Gastrocnemius medialis (tissue), 4 donors: ENCODE data around the gene DVL2. TPM values are rescaled to one million over a fixed set of nuclear protein-coding genes. Genes with fewer than 3 reads are reported as not detected.
A peak's percentile ranks its signal among the peaks of the same experiment; 100 is the strongest.

Experiments used
- ATAC-seq, 2 donors: fragments of 150-250 bp; one replicate each; pipeline ENCODE4 v1.9.1; 2016
- DNase-seq, 2 donors: peaks; one replicate each; pipeline ENCODE4 v3.0.0-alpha.2; 2019
- H3K27ac ChIP-seq, 4 donors: fragments of 200-600 bp; sonication (generic); 1 replicate in 1 of 4; 2 replicates in 3 of 4; pipeline ENCODE4 v1.5.1; 2016 to 2018; ENCODE audit warnings: mild to moderate bottlenecking in 2 of 4, moderate library complexity in 1 of 4
- H3K27me3 ChIP-seq, 3 donors: fragments of 200-600 bp; sonication (generic) in 2 of 3; 1 replicate in 1 of 3; 2 replicates in 2 of 3; pipeline versions ENCODE4 v1.5.1 to v1.6.0; 2016 to 2019; ENCODE audit warnings: mild to moderate bottlenecking in 1 of 3, moderate library complexity in 1 of 3
- H3K36me3 ChIP-seq, 2 donors: fragments of 200-600 bp; sonication (generic) in 1 of 2; one replicate each; pipeline ENCODE4 v1.5.1; 2017 to 2018
- H3K4me1 ChIP-seq, 2 donors: fragments of 200-600 bp; sonication (generic) in 1 of 2; one replicate each; pipeline ENCODE4 v1.5.1; 2016 to 2017; ENCODE audit warnings: mild to moderate bottlenecking in 2 of 2
- H3K4me3 ChIP-seq, 4 donors: fragments of 200-600 bp; sonication (generic) in 3 of 4; 1 replicate in 1 of 4; 2 replicates in 3 of 4; pipeline ENCODE4 v1.5.1; 2016 to 2019; ENCODE audit warnings: mild to moderate bottlenecking in 2 of 4
- H3K9me3 ChIP-seq, 3 donors: fragments of 200-600 bp; sonication (generic) in 2 of 3; 1 replicate in 1 of 3; 2 replicates in 2 of 3; pipeline ENCODE4 v1.5.1; 2016 to 2019
- POLR2A ChIP-seq, 2 donors: fragments of 450-650 bp; IDR thresholded peaks; one replicate each; pipeline ENCODE4 v1.6.1; 2017; ENCODE audit warnings: antibody characterized with exemption in 2 of 2, mild to moderate bottlenecking in 2 of 2, moderate library complexity in 2 of 2
- in situ Hi-C, 4 donors: fragments of 200-750 bp; cut with MboI; loops; one replicate each; pipeline versions ENCODE4 v1.15.0 to v1.8.0; 2017; ENCODE audit warnings: low sequenced_read_pairs in 4 of 4
- intact Hi-C: fragments of 100-400 bp; cut with DNase I; formaldehyde crosslinking; loops from one replicate; pipeline ENCODE4 v1.15.1; 2023; ENCODE audit warnings: low total_unique reads
- total RNA-seq, 4 donors: library from RNA; depleted of rRNA; stranded (reverse); fragments of >200 nt; gene quantifications; one replicate each; pipeline versions ENCODE4 v1.1.0 to v1.2.3, GENCODE V29; 2016
- TF ChIP-seq, protein P1 (sequence below), 5 experiments: fragments of 450-650 bp in 3 of 5; fragments of 200-600 bp in 2 of 5; sonication (generic) in 2 of 5; IDR thresholded peaks in 4 of 5; conservative IDR thresholded peaks in 1 of 5; 1 replicate in 4 of 5; 2 replicates in 1 of 5; pipeline ENCODE4 v1.5.1; 2016 to 2019; ENCODE audit warnings: antibody characterized with exemption in 5 of 5, mild to moderate bottlenecking in 3 of 5, moderate library complexity in 3 of 5

The DVL2 gene
- total RNA-seq, 4 donors from 2014 or later = 15.5 to 22.6 (median 20.5) TPM

GRCh38 chr17:7208027-7208571, 26.2 kb downstream of the DVL2 start:
- intact Hi-C loops = no loop called here
- in situ Hi-C loops = no loop called here
- Histone ChIP-seq H3K36me3 (no peaks in the 10 kb centered on the region), H3K4me1 (no peaks in the 10 kb centered on the region), H3K27me3 (peaks cover 8 to 30% (median 13%) of the 10 kb centered on the region in 3 donors), H3K4me3 (no peak overlapping the region), H3K9me3 (no peaks in the 10 kb centered on the region), H3K27ac (no peak overlapping the region)
- DNase-seq = no peak
- TF ChIP-seq, protein P1, sequence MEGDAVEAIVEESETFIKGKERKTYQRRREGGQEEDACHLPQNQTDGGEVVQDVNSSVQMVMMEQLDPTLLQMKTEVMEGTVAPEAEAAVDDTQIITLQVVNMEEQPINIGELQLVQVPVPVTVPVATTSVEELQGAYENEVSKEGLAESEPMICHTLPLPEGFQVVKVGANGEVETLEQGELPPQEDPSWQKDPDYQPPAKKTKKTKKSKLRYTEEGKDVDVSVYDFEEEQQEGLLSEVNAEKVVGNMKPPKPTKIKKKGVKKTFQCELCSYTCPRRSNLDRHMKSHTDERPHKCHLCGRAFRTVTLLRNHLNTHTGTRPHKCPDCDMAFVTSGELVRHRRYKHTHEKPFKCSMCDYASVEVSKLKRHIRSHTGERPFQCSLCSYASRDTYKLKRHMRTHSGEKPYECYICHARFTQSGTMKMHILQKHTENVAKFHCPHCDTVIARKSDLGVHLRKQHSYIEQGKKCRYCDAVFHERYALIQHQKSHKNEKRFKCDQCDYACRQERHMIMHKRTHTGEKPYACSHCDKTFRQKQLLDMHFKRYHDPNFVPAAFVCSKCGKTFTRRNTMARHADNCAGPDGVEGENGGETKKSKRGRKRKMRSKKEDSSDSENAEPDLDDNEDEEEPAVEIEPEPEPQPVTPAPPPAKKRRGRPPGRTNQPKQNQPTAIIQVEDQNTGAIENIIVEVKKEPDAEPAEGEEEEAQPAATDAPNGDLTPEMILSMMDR (IDR thresholded peaks at IDR 0.05 in 4 of 5, conservative IDR thresholded peaks at IDR 0.05 in 1 of 5) = no peak
- ATAC-seq = no peak

DNA sequence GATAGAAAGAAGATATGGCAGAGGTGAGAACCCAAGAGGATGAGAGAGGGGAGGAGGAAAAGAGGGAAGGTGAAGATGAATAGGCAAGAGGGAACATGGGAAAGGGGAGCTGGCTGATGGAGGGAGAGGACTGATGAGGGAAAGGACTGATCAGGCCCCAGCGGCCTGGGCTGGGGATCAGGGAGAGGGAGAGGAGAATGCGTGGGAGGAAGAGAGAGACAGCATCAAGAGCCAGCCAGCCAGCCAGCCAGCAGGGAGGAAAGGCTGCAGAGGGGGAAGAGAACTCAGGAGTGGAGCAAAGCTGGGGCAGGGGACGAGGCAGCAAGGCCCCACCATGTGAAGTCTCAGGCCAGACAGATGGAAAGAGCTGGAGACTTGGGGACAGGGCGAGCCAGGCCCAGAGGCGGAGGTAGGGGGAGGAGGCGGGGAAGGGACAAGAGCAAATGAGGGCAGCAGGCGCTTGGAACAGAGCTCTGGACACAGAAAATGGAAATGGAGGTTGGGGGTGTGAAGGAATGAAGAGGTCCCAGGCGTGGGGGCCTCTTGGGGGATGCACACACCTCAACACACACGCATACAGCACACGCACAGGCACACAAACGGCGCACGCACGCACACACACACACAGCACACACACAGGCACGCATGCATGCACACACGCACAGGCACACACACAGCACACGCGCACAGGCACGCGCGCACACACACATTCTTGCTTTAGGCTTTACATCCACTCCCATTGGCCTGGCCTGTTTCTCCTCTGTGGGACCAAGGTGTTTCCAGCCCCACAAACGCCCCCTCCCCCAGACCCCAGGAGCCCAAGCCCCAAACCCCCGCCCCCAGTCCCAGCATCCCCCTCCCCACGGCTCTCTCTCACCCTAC, 27.0 kb downstream of the DVL2 start:
- H3K9me3 ChIP-seq = no peaks in the 10 kb centered on the region
- H3K4me3 ChIP-seq = no peak overlapping the region
- TF ChIP-seq, protein P1 (IDR thresholded peaks at IDR 0.05 in 4 of 5, conservative IDR thresholded peaks at IDR 0.05 in 1 of 5) = no peak
- TF ChIP-seq POLR2A (IDR thresholded peaks at IDR 0.05) = no peak
- ATAC-seq (no peak), DNase-seq (no peak)
- H3K36me3 ChIP-seq = no peaks in the 10 kb centered on the region
- intact Hi-C loops (no loop called here), in situ Hi-C loops (no loop called here)
- peaks cover 5 to 22% (median 7%) of the 10 kb centered on the region in 3 donors for H3K27me3 ChIP-seq
- no peak overlapping the region for H3K27ac ChIP-seq
- H3K4me1 ChIP-seq = no peaks in the 10 kb centered on the region

DNA sequence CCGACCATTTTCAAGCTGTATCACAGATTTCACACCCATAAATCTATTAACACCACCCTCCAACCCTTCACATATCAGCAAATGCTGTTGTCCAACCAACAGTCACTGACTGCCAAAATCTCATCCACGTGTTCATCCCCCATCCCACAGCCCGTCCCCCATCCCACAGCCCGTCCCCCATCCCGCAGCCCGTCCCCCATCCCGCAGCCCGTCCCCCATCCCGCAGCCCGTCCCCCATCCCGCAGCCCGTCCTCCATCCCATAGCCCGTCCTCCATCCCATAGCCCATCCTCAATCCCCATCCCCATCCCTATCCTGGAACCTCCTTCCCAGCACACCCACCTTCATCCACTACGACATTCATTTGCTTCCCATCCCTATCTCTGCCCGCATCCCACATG, 28.8 kb downstream of the DVL2 start:
- H3K9me3 ChIP-seq = no peaks in the 10 kb centered on the region
- peak overlapping the region; percentile 49 to 59 (median 54) for H3K4me3 ChIP-seq
- intact Hi-C loops (no loop called here), in situ Hi-C loops (no loop called here)
- peak overlapping the region; percentile 7 to 54 (median 28) for H3K27ac ChIP-seq
- DNase-seq = no peak
- H3K4me1 ChIP-seq = no peaks in the 10 kb centered on the region
- TF ChIP-seq, protein P1 (IDR thresholded peaks at IDR 0.05 in 4 of 5, conservative IDR thresholded peaks at IDR 0.05 in 1 of 5) = no peak
- no peak for TF ChIP-seq POLR2A (IDR thresholded peaks at IDR 0.05)
- peaks cover 0 to 11% (median 0%) of the 10 kb centered on the region in 3 donors for H3K27me3 ChIP-seq
- no peaks in the 10 kb centered on the region for H3K36me3 ChIP-seq
- ATAC-seq = no peak

DNA sequence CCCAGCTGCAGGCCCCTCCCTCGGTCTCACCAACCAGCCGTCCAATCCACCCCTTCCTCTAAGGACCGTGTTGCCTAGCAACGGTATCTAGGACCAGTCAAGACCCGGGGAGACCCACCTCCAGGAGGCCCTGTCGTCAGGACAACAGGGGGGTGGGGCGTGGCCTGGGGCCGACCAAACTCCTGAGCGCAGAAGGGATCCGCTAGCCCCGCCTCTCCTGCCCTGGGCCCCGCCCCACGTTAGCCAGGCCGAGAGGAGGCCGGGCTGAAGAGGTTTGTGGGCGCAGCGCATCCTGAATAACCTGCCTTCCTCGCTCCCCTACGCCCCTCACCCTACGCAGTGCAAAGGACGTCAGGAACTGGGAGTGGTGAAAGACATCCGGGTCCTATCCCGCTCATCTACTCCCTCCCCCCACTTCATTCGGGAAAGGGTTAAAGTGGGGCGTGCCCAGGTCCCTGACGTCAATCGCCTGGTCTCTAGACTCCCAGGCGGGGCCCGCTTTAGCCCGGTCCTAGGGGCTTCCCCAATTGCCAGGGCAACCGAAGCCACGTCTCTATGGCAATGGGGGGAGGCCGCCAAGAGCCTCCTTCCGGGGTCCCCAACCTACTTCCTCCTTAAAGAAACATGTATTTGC, 29.4 kb downstream of the DVL2 start:
- H3K4me3 ChIP-seq = peak overlapping the region; percentile 49 to 59 (median 54)
- no peaks in the 10 kb centered on the region for H3K4me1 ChIP-seq
- H3K9me3 ChIP-seq = no peaks in the 10 kb centered on the region
- DNase-seq (peak; percentile 33 to 58), ATAC-seq (peak; percentile 61 to 69)
- peak overlapping the region; percentile 7 to 54 (median 28) for H3K27ac ChIP-seq
- TF ChIP-seq, protein P1 (IDR thresholded peaks at IDR 0.05 in 4 of 5, conservative IDR thresholded peaks at IDR 0.05 in 1 of 5) = no peak
- no peak for TF ChIP-seq POLR2A (IDR thresholded peaks at IDR 0.05)
- intact Hi-C loops (no loop called here), in situ Hi-C loops (no loop called here)
- H3K27me3 ChIP-seq = peaks cover 0 to 11% (median 0%) of the 10 kb centered on the region in 3 donors
- H3K36me3 ChIP-seq = no peaks in the 10 kb centered on the region
